Activated T-cell treated with anti-CD3 and anti-CD28 coated beads for 4 hours (primary cell): ENCODE data around the gene MAGT1.
"Not testable (repeated sequence)": the region's sequence is repeated elsewhere in the genome, so short reads cannot be mapped to it uniquely, and the experiment has no call there.

Experiments
- DNase-seq: peaks from one replicate; pipeline ENCODE4 v3.0.0-alpha.2; 2020

MAGT1 gene

DNA sequence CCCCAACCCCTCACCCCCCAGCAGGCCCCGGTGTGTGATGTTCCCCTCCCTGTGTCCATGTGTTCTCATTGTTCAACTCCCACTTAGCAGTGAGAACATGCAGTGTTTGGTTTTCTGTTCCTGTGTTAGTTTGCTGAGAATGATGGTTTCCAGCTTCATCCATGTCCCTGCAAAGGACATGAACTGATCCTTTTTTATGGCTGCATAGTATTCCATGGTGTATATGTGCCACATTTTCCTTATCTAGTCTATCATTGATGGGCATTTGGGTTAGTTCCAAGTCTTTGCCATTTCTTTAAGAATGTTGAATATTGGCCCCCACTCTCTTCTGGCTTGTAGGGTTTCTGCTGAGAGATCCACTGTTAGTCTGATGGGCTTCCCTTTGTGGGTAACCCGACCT is 73.2 kb downstream of the MAGT1 start:
- not testable (repeated sequence) for DNase-seq

DNA sequence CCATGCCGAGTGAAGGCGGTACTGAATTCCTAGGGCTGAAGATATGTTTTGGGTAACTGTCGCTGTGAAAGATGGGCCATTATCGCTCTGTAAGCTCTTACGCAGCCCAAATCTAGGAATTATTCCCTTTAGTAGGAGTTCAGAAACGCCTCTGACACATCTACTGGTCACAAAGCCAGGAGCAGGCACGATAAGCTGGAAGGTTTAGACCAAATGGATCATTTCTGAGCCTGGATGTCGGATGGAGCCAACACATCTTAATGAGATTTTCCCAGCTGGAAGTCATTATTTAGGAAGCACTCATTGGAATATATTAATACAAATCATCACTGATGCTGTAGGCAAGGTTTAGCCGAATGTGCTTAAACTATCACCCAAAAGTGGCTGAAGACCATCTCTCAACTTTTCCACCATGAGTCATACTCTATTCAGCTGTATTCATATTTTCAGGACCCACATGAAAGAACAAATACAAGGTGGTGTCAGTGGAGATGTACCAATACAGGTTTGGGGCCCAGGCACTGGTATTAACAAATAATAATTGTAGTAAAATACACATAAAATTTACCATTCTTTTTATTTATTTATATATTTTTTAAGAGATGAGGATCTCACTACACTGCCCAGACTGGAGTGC is 75.0 kb downstream of the MAGT1 start:
- no peak for DNase-seq

DNA sequence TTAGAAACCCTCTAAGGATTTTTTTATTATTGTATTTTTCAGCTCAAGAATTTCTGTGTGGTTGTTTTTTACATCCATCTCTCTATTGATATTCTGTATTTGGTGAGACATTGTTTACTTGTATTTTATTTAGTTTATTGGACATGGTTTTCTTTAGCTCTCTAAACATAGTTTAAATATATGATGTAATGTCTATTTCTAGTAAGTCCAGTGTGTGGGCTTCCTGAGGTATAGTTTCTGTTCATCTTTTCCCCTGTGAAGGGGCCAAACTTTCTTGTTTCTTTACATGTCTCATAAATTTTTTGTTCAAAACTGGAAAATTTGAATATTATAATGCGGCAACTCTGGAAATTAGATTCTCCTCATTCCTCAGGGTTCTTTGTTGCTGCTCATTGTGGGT is 81.0 kb downstream of the MAGT1 start:
- no peak for DNase-seq

DNA sequence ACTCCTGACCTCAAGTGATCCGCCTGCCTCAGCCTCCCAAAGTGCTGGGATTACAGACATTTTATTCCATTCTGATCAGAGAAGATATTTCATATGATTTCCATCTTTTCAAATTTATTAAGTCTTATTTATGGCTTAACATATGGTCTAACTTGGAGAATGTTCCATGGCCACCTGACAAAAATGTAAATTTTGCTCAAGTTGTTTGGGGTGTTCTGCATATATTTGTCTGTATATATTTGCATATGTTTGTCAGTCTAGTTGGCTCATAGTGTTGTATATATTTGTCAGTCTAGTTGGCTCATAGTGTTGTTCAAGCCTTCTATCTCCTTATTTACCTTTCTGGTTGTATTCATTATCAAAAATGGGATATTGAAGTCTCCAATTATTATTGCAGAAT is 93.0 kb downstream of the MAGT1 start:
- no peak for DNase-seq

DNA sequence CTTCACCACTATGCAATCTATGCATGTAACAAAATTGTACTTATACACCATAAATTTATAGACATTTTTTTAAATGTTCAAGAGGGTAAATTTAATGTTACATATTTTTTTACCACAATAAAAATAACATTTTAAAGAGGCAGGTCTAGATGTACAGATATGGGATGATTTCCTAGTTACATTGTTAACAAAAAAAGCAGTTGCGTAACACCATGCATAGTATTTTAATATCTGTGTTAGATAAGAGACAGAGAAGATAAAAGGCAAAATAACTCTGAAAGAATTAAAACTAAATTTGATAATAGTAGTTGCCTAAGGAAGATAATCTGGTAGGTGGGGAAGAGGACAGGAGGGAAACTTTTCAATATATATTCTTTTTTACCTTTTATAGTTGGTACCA is 100.1 kb downstream of the MAGT1 start:
- no peak for DNase-seq

DNA sequence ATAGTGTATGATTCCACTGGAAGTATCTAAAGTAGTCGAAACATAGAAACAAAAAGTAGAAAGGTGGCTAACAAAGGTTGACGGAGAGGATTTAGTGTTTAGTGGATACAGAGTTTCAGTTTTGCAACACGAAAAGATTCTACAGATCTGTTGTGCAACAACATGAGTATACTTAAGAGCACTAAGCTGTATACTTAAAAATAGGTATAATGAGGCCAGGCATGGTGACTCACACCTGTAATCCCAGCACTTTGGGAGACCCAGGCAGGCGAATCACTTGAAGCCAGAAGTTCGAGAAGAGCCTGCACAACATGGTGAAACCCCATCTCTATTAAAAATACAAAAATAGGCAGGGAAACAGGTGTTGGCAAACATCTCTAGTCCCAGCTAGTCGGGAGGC is 101.3 kb downstream of the MAGT1 start:
- DNase-seq: no peak

DNA sequence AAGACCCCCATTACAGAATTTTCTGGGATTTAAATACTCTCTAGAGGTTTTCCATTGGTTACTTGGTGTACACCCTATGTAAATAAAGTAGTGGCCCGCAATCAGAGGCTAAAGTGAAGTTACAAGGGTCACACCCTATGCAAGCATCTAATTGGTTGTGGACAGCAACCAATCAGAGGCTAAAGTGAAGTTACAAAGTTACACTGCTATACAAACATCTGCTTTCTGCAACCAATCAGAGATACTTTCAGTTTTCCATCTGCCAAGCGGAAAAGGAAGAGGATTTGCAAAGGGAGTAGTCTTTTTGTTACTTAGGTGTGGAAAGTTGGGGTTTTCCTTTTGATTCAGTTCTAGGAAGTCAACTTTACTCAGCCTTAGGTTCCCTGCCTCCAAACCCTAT is 107.2 kb downstream of the MAGT1 start:
- DNase-seq: no peak

DNA sequence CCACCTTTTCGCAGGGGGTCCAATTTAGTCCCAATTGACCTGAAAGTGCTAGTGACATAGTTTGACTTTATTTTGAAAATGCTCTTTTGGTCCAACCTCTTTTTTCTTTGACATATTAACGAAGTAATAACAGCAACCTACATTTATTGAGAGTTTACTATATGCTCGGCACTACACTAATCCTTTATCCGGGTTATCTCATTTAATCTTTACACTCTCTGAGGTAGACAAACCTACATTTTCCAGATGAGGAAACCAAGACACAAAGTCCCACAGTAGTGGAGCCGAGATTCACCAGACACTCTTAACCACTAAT is 108.9 kb downstream of the MAGT1 start:
- DNase-seq: no peak

DNA sequence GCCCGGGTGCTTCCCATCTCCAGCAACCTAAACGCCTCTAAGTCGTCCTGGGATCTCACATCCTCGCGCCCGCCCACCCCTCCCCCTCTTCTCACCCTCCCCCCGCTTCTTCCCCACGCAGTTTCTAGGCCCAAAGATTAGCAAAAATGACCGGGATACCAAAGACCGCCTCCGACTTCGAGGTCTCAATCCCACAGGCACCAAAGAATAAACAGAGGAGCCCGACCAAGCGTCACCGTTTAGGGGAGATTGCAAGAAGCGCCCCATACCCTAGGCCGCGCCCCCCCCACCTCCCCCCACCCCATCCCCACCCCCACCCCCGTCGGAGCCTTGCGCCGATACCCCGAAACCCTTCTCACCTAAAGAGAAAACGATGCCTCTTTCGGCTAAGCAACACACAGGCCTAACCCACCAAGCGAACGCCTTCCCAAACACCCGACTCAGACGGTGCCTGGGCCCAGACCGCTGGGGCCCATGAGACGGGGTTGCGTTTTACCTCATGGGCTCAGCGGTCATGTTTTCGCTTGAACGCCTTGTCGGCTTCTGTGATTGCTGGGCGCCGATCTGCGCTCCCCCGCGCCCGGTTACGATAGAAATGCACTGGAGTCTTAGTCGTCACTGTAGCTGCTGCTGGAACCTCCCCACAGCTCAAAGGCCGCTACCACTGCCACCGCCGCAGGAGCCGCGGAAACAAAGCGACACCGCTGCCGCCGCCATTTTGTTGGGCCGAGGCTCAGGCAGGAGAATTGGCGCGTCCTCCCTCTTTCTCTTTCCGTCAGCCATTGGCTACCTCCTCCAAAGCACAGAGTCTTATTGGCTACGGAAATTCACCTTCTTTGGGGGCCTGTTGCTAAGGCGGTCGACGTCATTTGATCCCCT is 109.5 kb downstream of the MAGT1 start, which contains the start of gene ATRX:
ATRX (minus strand) TSS at position 731 of the 879 bp plus-strand sequence; CDS start at position 516, 215 bp downstream.
- DNase-seq: peak; percentile 45

DNA sequence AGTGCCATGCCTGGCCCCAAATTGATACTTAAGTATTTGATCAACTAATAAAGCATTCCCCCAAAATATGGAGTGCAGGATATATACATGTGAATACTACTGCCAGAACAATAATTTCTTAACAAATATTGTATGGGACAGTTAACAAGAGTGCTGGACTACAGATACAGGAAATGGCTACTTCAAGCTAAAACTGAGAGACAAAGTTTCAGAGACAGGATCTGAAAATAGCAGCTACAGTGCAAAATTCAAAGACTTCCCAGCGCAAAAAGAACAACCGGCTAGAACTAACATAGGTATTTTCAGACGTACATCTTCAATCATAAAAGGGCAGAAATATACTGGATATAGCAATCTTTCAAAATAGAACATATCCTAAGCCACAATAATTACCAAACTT is 115.5 kb downstream of the MAGT1 start:
- DNase-seq: no peak

DNA sequence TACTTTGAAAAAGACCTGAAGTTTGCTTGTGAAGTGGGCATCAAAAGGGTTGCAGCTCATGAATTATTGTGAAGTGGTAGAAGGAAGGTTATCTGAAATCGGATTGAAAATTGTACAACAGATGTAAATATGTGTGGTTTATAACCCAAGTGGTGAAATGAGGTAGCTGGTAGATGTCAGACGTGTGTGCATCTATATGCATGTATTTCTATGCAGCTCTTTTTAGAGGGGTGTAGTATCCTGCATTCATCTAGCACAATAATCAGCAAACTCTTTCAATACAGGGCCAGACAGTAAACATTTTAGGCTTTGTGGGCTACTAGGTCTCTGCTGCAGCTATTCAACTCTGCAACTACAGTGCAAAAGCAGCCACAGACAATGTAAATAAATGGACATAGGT is 118.6 kb downstream of the MAGT1 start:
- no peak for DNase-seq
